ENCODE results near the gene CAPN11. TPM values are rescaled to one million over a fixed set of nuclear protein-coding genes. Genes with fewer than 3 reads are reported as not detected.

The CAPN11 gene
- total and polyA plus RNA-seq, 10 of the 15 experiments (the other 5 are each of a cell fraction or from before 2014, with no cell fraction given) = 0.05 to 0.44 (median 0.31) TPM

DNA sequence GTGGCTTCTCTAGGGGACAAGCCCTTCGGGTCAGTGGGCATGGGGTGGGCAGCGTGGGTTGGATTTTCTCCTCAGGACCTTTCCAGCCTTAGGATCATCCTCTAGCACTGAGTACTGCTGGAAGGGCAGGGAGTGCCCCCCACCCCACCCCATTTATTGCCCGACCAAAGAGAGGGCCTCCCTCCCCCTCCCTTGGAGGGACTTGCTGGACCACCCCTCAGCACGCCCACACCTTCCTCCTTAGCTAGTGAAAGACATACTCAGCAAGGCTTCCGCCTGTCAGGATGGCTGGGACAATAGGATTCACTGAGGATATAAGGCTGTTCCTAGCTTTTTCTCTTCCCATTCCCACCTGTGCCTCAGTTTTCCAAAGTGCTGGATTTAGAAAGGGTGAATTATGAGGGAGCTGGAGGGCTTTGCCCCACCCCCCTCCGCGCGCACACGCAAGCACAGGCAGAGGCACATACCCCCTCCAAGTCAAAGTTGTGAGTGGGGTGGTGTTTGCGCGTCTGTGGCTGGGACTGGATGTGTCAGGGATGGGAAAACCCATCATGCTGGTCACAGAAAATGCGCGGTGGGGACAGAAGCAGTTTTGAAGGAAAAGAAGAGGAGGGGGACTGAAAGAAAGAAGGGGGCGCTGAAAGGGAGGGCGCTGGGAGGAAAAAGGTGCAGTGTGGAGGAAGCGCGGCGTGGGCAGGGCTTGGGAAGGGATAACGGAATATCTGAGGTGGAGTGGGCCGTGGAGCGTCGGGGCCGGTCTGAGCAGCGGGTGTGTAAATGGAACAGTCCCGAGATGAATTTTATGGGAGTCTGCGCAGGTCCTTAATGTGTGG is 64.1 kb downstream of the CAPN11 start (continued):
- peak; percentile 18; the same call in 1 of the 2 replicates for TF ChIP-seq HDGF (IDR thresholded peaks at IDR 0.05)

GRCh38 chr6:44223319-44224028 is 64.9 kb downstream of the CAPN11 start, which contains the start of gene SLC29A1:
SLC29A1 (plus strand) TSS chr6:44223595; CDS start chr6:44227314, 3,719 bp downstream.
- BruUV-seq (replicated peaks) = no TSS peak
- ATAC-seq (peak; percentile 53), FAIRE-seq (no peak), DNase-seq (ENCODE audit: low read depth, low spot score) (no peak)
- Histone ChIP-seq H3K4me2 (ENCODE audit: control insufficient read depth, insufficient read depth) (peak within 1 kb of the TSS; percentile 95), H3K27ac (ENCODE audit: control insufficient read depth, insufficient read depth) (peak within 1 kb of the TSS; percentile 43), H3K4me3 (peak within 1 kb of the TSS; percentile 83), H4K20me1 (ENCODE audit: control insufficient read depth, insufficient read depth) (no peaks in the 10 kb centered on the region), H3K27me3 (replicated peaks in 1 of 2; ENCODE audit: control insufficient read depth in 2 of 2, insufficient read depth in 2 of 2, low read length in 1 of 2) (no peaks in the 10 kb centered on the region), H3K9me3 (replicated peaks; ENCODE audit: control insufficient read depth, insufficient read depth, low read length) (no peaks in the 10 kb centered on the region), H3K9ac (ENCODE audit: control insufficient read depth, insufficient read depth, low read length) (peak within 1 kb of the TSS; percentile 71), H2AFZ (ENCODE audit: control insufficient read depth, low read depth, low read length) (peak within 1 kb of the TSS; percentile 83), H3K36me3 (ENCODE audit: control insufficient read depth in 2 of 2, insufficient read depth in 2 of 2, low read length in 1 of 2) (no peaks in the 10 kb centered on the region; a peak in 1 of 4 replicates), H3K79me2 (ENCODE audit: control insufficient read depth, insufficient read depth, low read length) (peaks cover 31% of the 10 kb centered on the region), H3K4me1 (ENCODE audit: control insufficient read depth, insufficient read depth, low read length) (peaks cover 27% of the 10 kb centered on the region)
- CTCF ChIA-PET = interaction anchor here (0.6 to 6.0 kb wide), 10 partner anchors 12 to 127 kb away, joined by 3 to 95 read pairs (median 9); partner anchors contain the start of gene HSP90AB1
- SMC1A ChIA-PET (ENCODE audit: uncharacterized antibody, unreplicated experiment) = interaction anchor here (0.6 to 2.2 kb wide), 8 partner anchors 11 to 47 kb away, joined by 3 to 18 read pairs (median 6); no protein-coding TSS in a partner anchor
- RAD21 ChIA-PET (ENCODE audit: unreplicated experiment) = interaction anchor here (0.8 to 4.5 kb wide), 14 partner anchors 12 to 50 kb away, joined by 3 to 23 read pairs (median 7); partner anchors contain the start of gene HSP90AB1
- WGBS (ENCODE audit: insufficient coverage, insufficient replicate concordance, low lambda C conversion rate, missing lambda C conversion rate) = 0% methylated on average over 19 of the region's 73 CpGs
- in situ Hi-C loops (cut with MboI) = no loop called here
- intact Hi-C loops (cut with micrococcal nuclease; ENCODE audit: unreplicated experiment) = no loop called here
- POLR2A ChIA-PET = interaction anchor here (1.0 to 7.0 kb wide), 10 partner anchors 12 to 41 kb away, joined by 3 to 63 read pairs (median 6); partner anchors contain the start of gene HSP90AB1
- TF ChIP-seq BACH1 (IDR thresholded peaks at IDR 0.05; ENCODE audit: borderline replicate concordance) (peak; percentile 43; the same call in 1 of the 2 replicates), PAX8 (IDR thresholded peaks at IDR 0.05) (no peak), MAX (IDR thresholded peaks at IDR 0.05; ENCODE audit: low read depth, low read length) (0 out of 2 replicates have a peak, but pooled peaks have one; percentile 70), KLF5 (IDR thresholded peaks at IDR 0.05; ENCODE audit: partially characterized antibody) (no peak), NRF1 (conservative IDR thresholded peaks at IDR 0.05; ENCODE audit: low read depth, low read length) (no peak), NBN (IDR thresholded peaks at IDR 0.05) (no peak), SMARCA5 (IDR thresholded peaks at IDR 0.05) (no peak), BHLHE40 (IDR thresholded peaks at IDR 0.05; ENCODE audit: borderline replicate concordance in 1 of 2, low read depth in 2 of 2, low read length in 1 of 2) (peak; percentile 93 to 98), TCF7 (IDR thresholded peaks at IDR 0.05; ENCODE audit: borderline replicate concordance) (no peak), NFIC (IDR thresholded peaks at IDR 0.05; ENCODE audit: low read depth, low read length) (no peak), POLR2AphosphoS2 (IDR thresholded peaks at IDR 0.05; ENCODE audit: low read depth, low read length) (peak; percentile 46; the same call in 1 of the 2 replicates)
- TF ChIP-seq, protein P1, sequence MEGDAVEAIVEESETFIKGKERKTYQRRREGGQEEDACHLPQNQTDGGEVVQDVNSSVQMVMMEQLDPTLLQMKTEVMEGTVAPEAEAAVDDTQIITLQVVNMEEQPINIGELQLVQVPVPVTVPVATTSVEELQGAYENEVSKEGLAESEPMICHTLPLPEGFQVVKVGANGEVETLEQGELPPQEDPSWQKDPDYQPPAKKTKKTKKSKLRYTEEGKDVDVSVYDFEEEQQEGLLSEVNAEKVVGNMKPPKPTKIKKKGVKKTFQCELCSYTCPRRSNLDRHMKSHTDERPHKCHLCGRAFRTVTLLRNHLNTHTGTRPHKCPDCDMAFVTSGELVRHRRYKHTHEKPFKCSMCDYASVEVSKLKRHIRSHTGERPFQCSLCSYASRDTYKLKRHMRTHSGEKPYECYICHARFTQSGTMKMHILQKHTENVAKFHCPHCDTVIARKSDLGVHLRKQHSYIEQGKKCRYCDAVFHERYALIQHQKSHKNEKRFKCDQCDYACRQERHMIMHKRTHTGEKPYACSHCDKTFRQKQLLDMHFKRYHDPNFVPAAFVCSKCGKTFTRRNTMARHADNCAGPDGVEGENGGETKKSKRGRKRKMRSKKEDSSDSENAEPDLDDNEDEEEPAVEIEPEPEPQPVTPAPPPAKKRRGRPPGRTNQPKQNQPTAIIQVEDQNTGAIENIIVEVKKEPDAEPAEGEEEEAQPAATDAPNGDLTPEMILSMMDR (IDR thresholded peaks at IDR 0.05 in 2 of 3, conservative IDR thresholded peaks at IDR 0.05 in 1 of 3; ENCODE audit: control insufficient read depth in 2 of 3, extremely low read depth in 1 of 3, insufficient read depth in 1 of 3, low read depth in 3 of 3, low read length in 3 of 3) = 0 out of 6 replicates have a peak, but pooled peaks of 1 of the 3 experiments have one; percentile 13
- TF ChIP-seq, protein P2, sequence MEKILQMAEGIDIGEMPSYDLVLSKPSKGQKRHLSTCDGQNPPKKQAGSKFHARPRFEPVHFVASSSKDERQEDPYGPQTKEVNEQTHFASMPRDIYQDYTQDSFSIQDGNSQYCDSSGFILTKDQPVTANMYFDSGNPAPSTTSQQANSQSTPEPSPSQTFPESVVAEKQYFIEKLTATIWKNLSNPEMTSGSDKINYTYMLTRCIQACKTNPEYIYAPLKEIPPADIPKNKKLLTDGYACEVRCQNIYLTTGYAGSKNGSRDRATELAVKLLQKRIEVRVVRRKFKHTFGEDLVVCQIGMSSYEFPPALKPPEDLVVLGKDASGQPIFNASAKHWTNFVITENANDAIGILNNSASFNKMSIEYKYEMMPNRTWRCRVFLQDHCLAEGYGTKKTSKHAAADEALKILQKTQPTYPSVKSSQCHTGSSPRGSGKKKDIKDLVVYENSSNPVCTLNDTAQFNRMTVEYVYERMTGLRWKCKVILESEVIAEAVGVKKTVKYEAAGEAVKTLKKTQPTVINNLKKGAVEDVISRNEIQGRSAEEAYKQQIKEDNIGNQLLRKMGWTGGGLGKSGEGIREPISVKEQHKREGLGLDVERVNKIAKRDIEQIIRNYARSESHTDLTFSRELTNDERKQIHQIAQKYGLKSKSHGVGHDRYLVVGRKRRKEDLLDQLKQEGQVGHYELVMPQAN (conservative IDR thresholded peaks at IDR 0.05) = peak; percentile 89

Measured in GM12878 (cell line).